Keratinocyte (primary cell): ENCODE measurements around the gene MAD1L1. TPM values are rescaled to one million over a fixed set of nuclear protein-coding genes. Genes with fewer than 3 reads are reported as not detected.

Experiments
- DNase-seq: peaks from one replicate; pipeline ENCODE4 v3.0.0-alpha.2; 2011; ENCODE audit warnings: low read depth, missing footprints, low spot score
- FAIRE-seq: peaks from 2 replicates; lab custom pipeline; 2011; peaks lifted over from hg19 to GRCh38; lab: Jason Lieb, UNC
- H2AFZ ChIP-seq: 2 replicates; pipeline ENCODE4 v1.6.0; 2012; ENCODE audit warnings: low read length, control low read depth, inconsistent platforms; ENCODE audit not compliant: control insufficient read depth
- H3K27ac ChIP-seq: 2 replicates; pipeline ENCODE4 v1.5.1; 2011; ENCODE audit warnings: low read length; ENCODE audit not compliant: control insufficient read depth, insufficient read depth
- H3K27me3 ChIP-seq: 3 replicates; pipeline ENCODE4 v1.6.0; 2011; ENCODE audit warnings: low read length; ENCODE audit not compliant: control insufficient read depth, insufficient read depth; ENCODE audit errors: extremely low read depth
- H3K36me3 ChIP-seq, 2 experiments: 2 replicates in 1 of 2; 3 replicates in 1 of 2; pipeline ENCODE4 v1.5.1; 2011; ENCODE audit warnings: low read length in 2 of 2, mild to moderate bottlenecking in 1 of 2; ENCODE audit not compliant: control insufficient read depth in 2 of 2, insufficient read depth in 2 of 2; ENCODE audit errors: extremely low read depth in 1 of 2
- H3K4me1 ChIP-seq: 3 replicates; pipeline ENCODE4 v1.5.1; 2011; ENCODE audit warnings: low read length; ENCODE audit not compliant: control insufficient read depth, insufficient read depth; ENCODE audit errors: extremely low read depth
- H3K4me2 ChIP-seq: 3 replicates; pipeline ENCODE4 v1.6.0; 2011; ENCODE audit warnings: low read depth, low read length; ENCODE audit not compliant: control insufficient read depth, insufficient read depth; ENCODE audit errors: extremely low read depth
- H3K4me3 ChIP-seq, 3 experiments: fragments of 200-600 bp in 1 of 3; sonication (generic) in 1 of 3; 2 replicates in 2 of 3; 3 replicates in 1 of 3; pipeline ENCODE4 v1.5.1; 2011 to 2016; ENCODE audit warnings: low read length in 3 of 3, mild to moderate bottlenecking in 3 of 3, control low read depth in 2 of 3, inconsistent platforms in 1 of 3, low read depth in 1 of 3, mixed read lengths in 1 of 3, mixed run types in 1 of 3, moderate library complexity in 1 of 3; ENCODE audit not compliant: control insufficient read depth in 2 of 3, insufficient read depth in 2 of 3; ENCODE audit errors: extremely low read depth in 1 of 3
- H3K79me2 ChIP-seq: 2 replicates; pipeline ENCODE4 v1.6.0; 2012; ENCODE audit warnings: low read length; ENCODE audit not compliant: control insufficient read depth, insufficient read depth
- H3K9ac ChIP-seq: 3 replicates; pipeline ENCODE4 v1.6.0; 2011; ENCODE audit warnings: low read length; ENCODE audit not compliant: control insufficient read depth, insufficient read depth; ENCODE audit errors: extremely low read depth
- H3K9me1 ChIP-seq: 3 replicates; pipeline ENCODE4 v1.6.0; 2011; ENCODE audit warnings: low read length; ENCODE audit not compliant: control insufficient read depth, insufficient read depth; ENCODE audit errors: extremely low read depth
- H3K9me3 ChIP-seq: 2 replicates; pipeline ENCODE4 v1.5.1; 2012; ENCODE audit warnings: low read depth, low read length; ENCODE audit not compliant: control insufficient read depth
- H4K20me1 ChIP-seq: 3 replicates; pipeline ENCODE4 v1.6.0; 2011; ENCODE audit warnings: low read length; ENCODE audit not compliant: control insufficient read depth, insufficient read depth; ENCODE audit errors: extremely low read depth
- CTCF ChIP-seq, 3 experiments: IDR thresholded peaks in 1 of 3; conservative IDR thresholded peaks in 1 of 3; optimal IDR thresholded peaks in 1 of 3; 2 replicates in 2 of 3; 3 replicates in 1 of 3; pipeline versions ENCODE3 to v1.5.1; 2011; ENCODE audit warnings: low read length in 3 of 3, mild to moderate bottlenecking in 3 of 3, moderate library complexity in 2 of 3, control low read depth in 1 of 3, inconsistent platforms in 1 of 3; ENCODE audit not compliant: insufficient read depth in 2 of 3; ENCODE audit errors: extremely low read depth in 1 of 3
- EZH2 ChIP-seq: IDR thresholded peaks from one replicate; pipeline ENCODE4 v1.6.1; 2012; ENCODE audit warnings: inconsistent platforms, mild to moderate bottlenecking, low read length, moderate library complexity
- dilution Hi-C: fragments of 300-500 bp; cut with MboI; formaldehyde crosslinking; loops from one replicate; pipeline ENCODE4 v1.7.0; 2020; ENCODE audit warnings: low sequenced_read_pairs; ENCODE audit not compliant: extremely low pct_ligation_motif_present
- polyA plus RNA-seq, 5 experiments: library from polyadenylated mRNA; depleted of rRNA in 3 of 5; stranded (reverse) in 3 of 5; stranded (forward) in 1 of 5; unstranded in 1 of 5; fragments of >200 nt; gene quantifications; 1 replicate in 1 of 5; 2 replicates in 3 of 5; 3 replicates in 1 of 5; pipeline versions ENCODE4 v1.2.1 to v1.2.3, GENCODE V29; 2011 to 2012; ENCODE audit warnings: missing spikeins in 2 of 5, low read depth in 1 of 5, low replicate concordance in 1 of 5

Gene MAD1L1
- polyA plus RNA-seq, 1 donor (not counting 4 experiments of a cell fraction or from before 2014, with no cell fraction given): 18.0 TPM

- dilution Hi-C loops: no loop called here
- Histone ChIP-seq H3K27ac (no peak overlapping the region), H3K9me3 (no peaks in the 10 kb centered on the region), H3K79me2 (peaks cover 36% of the 10 kb centered on the region), H4K20me1 (no peaks in the 10 kb centered on the region), H3K27me3 (no peaks in the 10 kb centered on the region), H3K4me2 (no peak overlapping the region), H3K9me1 (no peaks in the 10 kb centered on the region), H3K36me3 (peaks cover 19 to 26% of the 10 kb centered on the region in 2 experiments), H3K9ac (no peak overlapping the region), H3K4me1 (peaks cover 22% of the 10 kb centered on the region), H3K4me3 (no peak overlapping the region), H2AFZ (no peak overlapping the region)
- DNase-seq (no peak), FAIRE-seq (no peak)
- TF ChIP-seq EZH2 (no peak), CTCF (optimal IDR thresholded peaks at IDR 0.05 in 1 of 3, IDR thresholded peaks at IDR 0.05 in 1 of 3, conservative IDR thresholded peaks at IDR 0.05 in 1 of 3; ENCODE audit: extremely low read depth in 1 of 3, insufficient read depth in 2 of 3, low read length in 3 of 3) (no peak)
These were observed 1.2 kb upstream of the MAD1L1 start for GRCh38 chr7:2233926-2234325.

GRCh38 chr7:2231992-2232765 lies 566 bp downstream of the MAD1L1 start:
- H3K27ac ChIP-seq: peak overlapping the region; percentile 63
- TF ChIP-seq CTCF (optimal IDR thresholded peaks at IDR 0.05 in 1 of 3, IDR thresholded peaks at IDR 0.05 in 1 of 3, conservative IDR thresholded peaks at IDR 0.05 in 1 of 3; ENCODE audit: extremely low read depth in 1 of 3, insufficient read depth in 2 of 3, low read length in 3 of 3) (no peak), EZH2 (no peak)
- peak overlapping the region; percentile 95 for H3K4me2 ChIP-seq
- peak overlapping the region; percentile 28 for H2AFZ ChIP-seq
- H3K9ac ChIP-seq: peak overlapping the region; percentile 85
- H4K20me1 ChIP-seq: no peaks in the 10 kb centered on the region
- no peaks in the 10 kb centered on the region for H3K9me1 ChIP-seq
- H3K9me3 ChIP-seq: no peaks in the 10 kb centered on the region
- H3K79me2 ChIP-seq: peaks cover 42% of the 10 kb centered on the region
- H3K27me3 ChIP-seq: no peaks in the 10 kb centered on the region
- H3K4me3 ChIP-seq: peak overlapping the region; percentile 84 to 91 (median 85)
- peaks cover 12% of the 10 kb centered on the region for H3K4me1 ChIP-seq
- dilution Hi-C loops: no loop called here
- peaks cover 12 to 24% of the 10 kb centered on the region in 2 experiments for H3K36me3 ChIP-seq
- no peak for DNase-seq
- FAIRE-seq: no peak
